Measurements from ENCODE around the gene GEN1. TPM values are rescaled to one million over a fixed set of nuclear protein-coding genes. Genes with fewer than 3 reads are reported as not detected.

Gene GEN1
- total RNA-seq, 2 experiments from 2014 or later, result 4.3 to 4.6 TPM

GRCh38 chr2:17733599-17733998 lies 20.3 kb upstream of the GEN1 start:
- TF ChIP-seq, protein P1, sequence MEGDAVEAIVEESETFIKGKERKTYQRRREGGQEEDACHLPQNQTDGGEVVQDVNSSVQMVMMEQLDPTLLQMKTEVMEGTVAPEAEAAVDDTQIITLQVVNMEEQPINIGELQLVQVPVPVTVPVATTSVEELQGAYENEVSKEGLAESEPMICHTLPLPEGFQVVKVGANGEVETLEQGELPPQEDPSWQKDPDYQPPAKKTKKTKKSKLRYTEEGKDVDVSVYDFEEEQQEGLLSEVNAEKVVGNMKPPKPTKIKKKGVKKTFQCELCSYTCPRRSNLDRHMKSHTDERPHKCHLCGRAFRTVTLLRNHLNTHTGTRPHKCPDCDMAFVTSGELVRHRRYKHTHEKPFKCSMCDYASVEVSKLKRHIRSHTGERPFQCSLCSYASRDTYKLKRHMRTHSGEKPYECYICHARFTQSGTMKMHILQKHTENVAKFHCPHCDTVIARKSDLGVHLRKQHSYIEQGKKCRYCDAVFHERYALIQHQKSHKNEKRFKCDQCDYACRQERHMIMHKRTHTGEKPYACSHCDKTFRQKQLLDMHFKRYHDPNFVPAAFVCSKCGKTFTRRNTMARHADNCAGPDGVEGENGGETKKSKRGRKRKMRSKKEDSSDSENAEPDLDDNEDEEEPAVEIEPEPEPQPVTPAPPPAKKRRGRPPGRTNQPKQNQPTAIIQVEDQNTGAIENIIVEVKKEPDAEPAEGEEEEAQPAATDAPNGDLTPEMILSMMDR (IDR thresholded peaks at IDR 0.05), result no peak
- H3K27me3 ChIP-seq (ENCODE audit: control insufficient read depth in 1 of 2, insufficient read depth in 2 of 2, low read length in 2 of 2), result no peaks in the 10 kb centered on the region
- DNase-seq (no peak), ATAC-seq (ENCODE audit: poor library complexity) (no peak)
- no peaks in the 10 kb centered on the region for H3K9me3 Mint-ChIP-seq
- no peaks in the 10 kb centered on the region for H3K4me1 Mint-ChIP-seq (ENCODE audit: low read depth)
- intact Hi-C loops (cut with DNase I, micrococcal nuclease), result no loop called here
- no peak overlapping the region for H3K4me3 Mint-ChIP-seq
- no peak overlapping the region for H3K27ac Mint-ChIP-seq
- CTCF ChIA-PET, result no interaction called here
- H3K27me3 Mint-ChIP-seq, result no peaks in the 10 kb centered on the region
- H3K36me3 ChIP-seq (ENCODE audit: insufficient read depth, low read length), result peaks cover 49% of the 10 kb centered on the region
- no peak overlapping the region for H3K27ac ChIP-seq (ENCODE audit: low read depth in 1 of 2, low read length in 2 of 2)
- no peak overlapping the region for H3K4me3 ChIP-seq (ENCODE audit: low read length)
- no peaks in the 10 kb centered on the region for H3K4me1 ChIP-seq (ENCODE audit: insufficient read depth, low read length)
- H3K9me3 ChIP-seq (ENCODE audit: control insufficient read depth in 1 of 2, insufficient read depth in 1 of 2, low read length in 2 of 2), result no peaks in the 10 kb centered on the region
- peaks cover 77% of the 10 kb centered on the region for H3K36me3 Mint-ChIP-seq (ENCODE audit: low read depth)
- POLR2A ChIA-PET, result no interaction called here

DNA sequence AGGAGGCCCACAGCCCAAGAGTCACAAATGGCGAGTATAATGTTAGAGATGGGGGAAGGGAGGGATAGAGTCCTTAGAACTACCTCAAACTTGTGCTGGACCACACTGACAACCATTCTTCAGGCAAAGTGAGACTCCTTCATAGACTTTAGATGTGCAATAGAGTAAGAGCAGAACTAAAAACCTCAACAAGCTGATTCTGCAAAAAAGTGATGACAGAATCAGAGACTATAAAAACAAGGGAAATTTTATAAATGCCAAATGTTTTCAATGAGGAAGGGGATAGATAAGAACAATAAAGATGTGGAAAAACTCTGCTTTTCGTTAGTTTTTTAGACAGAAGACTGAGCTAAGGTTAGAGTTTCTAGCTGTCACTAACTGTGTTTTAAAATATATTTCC lies 18.1 kb upstream of the GEN1 start:
- H3K36me3 ChIP-seq (ENCODE audit: insufficient read depth, low read length), result peaks cover 50% of the 10 kb centered on the region
- peaks cover 69% of the 10 kb centered on the region for H3K36me3 Mint-ChIP-seq (ENCODE audit: low read depth)

DNA sequence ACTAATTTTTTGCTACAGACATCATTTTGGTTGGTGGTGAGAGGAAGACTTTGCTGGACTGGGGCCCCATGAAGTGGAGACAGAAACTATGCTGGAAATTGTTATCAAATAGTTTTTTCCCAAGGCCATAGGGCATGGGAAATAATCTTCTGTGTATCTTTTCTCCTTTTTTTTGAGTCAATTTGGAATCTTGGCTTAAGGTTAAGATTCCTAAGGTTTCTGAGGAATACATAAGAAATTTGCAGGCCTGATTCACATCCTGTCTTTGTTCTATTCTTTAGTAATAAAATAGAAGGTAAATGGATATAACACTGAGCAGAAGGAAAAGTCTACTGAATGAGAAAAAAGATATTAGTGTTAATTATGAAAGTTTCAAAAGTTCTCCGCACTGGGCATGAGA lies 16.9 kb upstream of the GEN1 start:
- Histone ChIP-seq H3K27ac (ENCODE audit: low read depth in 1 of 2, low read length in 2 of 2) (no peak overlapping the region), H3K4me3 (ENCODE audit: low read length) (no peak overlapping the region), H3K27me3 (ENCODE audit: control insufficient read depth in 1 of 2, insufficient read depth in 2 of 2, low read length in 2 of 2) (no peaks in the 10 kb centered on the region), H3K9me3 (ENCODE audit: control insufficient read depth in 1 of 2, insufficient read depth in 1 of 2, low read length in 2 of 2) (no peaks in the 10 kb centered on the region), H3K4me1 (ENCODE audit: insufficient read depth, low read length) (no peaks in the 10 kb centered on the region), H3K36me3 (ENCODE audit: insufficient read depth, low read length) (peaks cover 39% of the 10 kb centered on the region)
- TF ChIP-seq, protein P1 (IDR thresholded peaks at IDR 0.05), result no peak
- ChIA-PET CTCF (no interaction called here), POLR2A (no interaction called here)
- H3K27ac Mint-ChIP-seq, result no peak overlapping the region
- DNase-seq, result no peak
- H3K36me3 Mint-ChIP-seq (ENCODE audit: low read depth), result peaks cover 62% of the 10 kb centered on the region
- no peaks in the 10 kb centered on the region for H3K9me3 Mint-ChIP-seq
- intact Hi-C loops (cut with DNase I, micrococcal nuclease), result no loop called here
- H3K27me3 Mint-ChIP-seq, result no peaks in the 10 kb centered on the region
- ATAC-seq (ENCODE audit: poor library complexity), result no peak
- H3K4me1 Mint-ChIP-seq (ENCODE audit: low read depth), result no peaks in the 10 kb centered on the region
- no peak overlapping the region for H3K4me3 Mint-ChIP-seq

More for the DNA sequence above, 18.1 kb upstream of the GEN1 start:
- ChIA-PET POLR2A (no interaction called here), CTCF (interaction anchor here (0.7 kb wide), 1 partner anchor 1637 kb away, joined by 3 read pairs; no protein-coding TSS in a partner anchor)
- TF ChIP-seq, protein P1 (IDR thresholded peaks at IDR 0.05), result no peak
- no peaks in the 10 kb centered on the region for H3K4me1 ChIP-seq (ENCODE audit: insufficient read depth, low read length)
- no peak overlapping the region for H3K4me3 ChIP-seq (ENCODE audit: low read length)
- Mint-ChIP-seq H3K9me3 (no peaks in the 10 kb centered on the region), H3K4me3 (no peak overlapping the region), H3K27me3 (no peaks in the 10 kb centered on the region), H3K27ac (no peak overlapping the region), H3K4me1 (ENCODE audit: low read depth) (no peaks in the 10 kb centered on the region)
- ATAC-seq (ENCODE audit: poor library complexity), result no peak
- no peak for DNase-seq
- H3K9me3 ChIP-seq (ENCODE audit: control insufficient read depth in 1 of 2, insufficient read depth in 1 of 2, low read length in 2 of 2), result no peaks in the 10 kb centered on the region
- no peaks in the 10 kb centered on the region for H3K27me3 ChIP-seq (ENCODE audit: control insufficient read depth in 1 of 2, insufficient read depth in 2 of 2, low read length in 2 of 2)
- no peak overlapping the region for H3K27ac ChIP-seq (ENCODE audit: low read depth in 1 of 2, low read length in 2 of 2)
- intact Hi-C loops (cut with DNase I, micrococcal nuclease), result no loop called here
